ENCODE results near the gene PDLIM7. TPM values are rescaled to one million over a fixed set of nuclear protein-coding genes. Genes with fewer than 3 reads are reported as not detected.
A peak's percentile ranks its signal among the peaks of the same experiment; 100 is the strongest.

PDLIM7 gene
- total RNA-seq, 2 experiments from 2014 or later = 38.8 to 58.0 TPM

DNA sequence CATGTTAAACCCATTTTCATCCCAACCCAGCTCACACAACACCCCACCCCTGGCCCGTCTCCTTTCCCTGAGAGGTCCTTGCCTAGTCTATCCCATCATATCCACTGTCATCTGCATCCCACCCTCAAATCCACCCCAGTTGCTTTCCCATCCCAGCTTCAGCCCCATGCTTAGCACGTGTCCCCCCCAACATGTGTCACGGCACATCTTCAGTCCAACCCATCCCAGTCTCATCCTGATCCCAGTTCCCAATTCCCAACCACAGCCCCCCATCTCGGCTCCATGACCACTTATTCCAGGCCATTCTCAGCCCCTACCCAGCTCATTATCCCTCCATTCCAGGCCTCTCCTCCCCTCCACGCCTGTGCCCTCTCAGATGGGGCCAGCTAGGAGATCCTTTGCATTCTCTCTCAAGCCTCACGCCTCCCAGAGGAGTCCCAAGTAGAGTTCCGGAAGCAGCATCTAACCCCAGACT is 23.4 kb downstream of the PDLIM7 start:
- no TSS peak for BruUV-seq (replicated peaks)

DNA sequence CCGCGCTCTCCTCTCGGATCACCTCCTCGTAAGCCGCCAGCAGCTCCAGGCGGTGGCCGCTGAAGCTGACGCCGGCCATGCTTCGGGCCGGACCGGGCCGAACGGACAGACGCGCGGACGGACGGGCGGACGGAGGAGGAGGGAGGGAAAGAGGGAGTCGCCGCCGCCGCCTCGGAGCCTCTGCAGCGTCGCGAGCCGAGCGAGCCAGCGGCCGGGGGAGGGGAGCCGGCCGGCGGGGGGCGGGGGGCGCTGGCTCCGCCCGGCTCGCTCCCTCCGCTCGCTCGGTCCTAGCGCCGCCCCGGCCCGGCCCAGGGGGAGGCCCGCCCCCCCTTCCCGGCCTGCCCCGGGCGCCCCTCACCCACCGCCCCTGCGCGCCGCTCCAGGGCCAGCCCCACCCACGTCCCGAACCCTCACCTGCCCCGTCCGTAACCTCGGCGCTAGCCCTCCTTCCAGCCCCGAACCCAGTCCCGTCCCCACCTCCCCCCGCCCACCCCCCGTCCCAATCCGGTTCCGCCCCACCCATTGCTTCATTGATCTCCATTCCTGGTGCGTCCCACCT is 23.9 kb downstream of the PDLIM7 start, which contains the start of gene DBN1:
TSS of gene DBN1 (minus strand) at position 192 of the 559 bp plus-strand sequence. CDS start at position 79, 113 bp downstream.
- TF ChIP-seq, protein P1, sequence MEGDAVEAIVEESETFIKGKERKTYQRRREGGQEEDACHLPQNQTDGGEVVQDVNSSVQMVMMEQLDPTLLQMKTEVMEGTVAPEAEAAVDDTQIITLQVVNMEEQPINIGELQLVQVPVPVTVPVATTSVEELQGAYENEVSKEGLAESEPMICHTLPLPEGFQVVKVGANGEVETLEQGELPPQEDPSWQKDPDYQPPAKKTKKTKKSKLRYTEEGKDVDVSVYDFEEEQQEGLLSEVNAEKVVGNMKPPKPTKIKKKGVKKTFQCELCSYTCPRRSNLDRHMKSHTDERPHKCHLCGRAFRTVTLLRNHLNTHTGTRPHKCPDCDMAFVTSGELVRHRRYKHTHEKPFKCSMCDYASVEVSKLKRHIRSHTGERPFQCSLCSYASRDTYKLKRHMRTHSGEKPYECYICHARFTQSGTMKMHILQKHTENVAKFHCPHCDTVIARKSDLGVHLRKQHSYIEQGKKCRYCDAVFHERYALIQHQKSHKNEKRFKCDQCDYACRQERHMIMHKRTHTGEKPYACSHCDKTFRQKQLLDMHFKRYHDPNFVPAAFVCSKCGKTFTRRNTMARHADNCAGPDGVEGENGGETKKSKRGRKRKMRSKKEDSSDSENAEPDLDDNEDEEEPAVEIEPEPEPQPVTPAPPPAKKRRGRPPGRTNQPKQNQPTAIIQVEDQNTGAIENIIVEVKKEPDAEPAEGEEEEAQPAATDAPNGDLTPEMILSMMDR (conservative IDR thresholded peaks at IDR 0.05; ENCODE audit: low read length) = no peak
- no peak for TF ChIP-seq EZH2phosphoT487 (IDR thresholded peaks at IDR 0.05; ENCODE audit: borderline replicate concordance, low read depth, low read length)
- no peaks in the 10 kb centered on the region for H3K79me2 ChIP-seq (ENCODE audit: insufficient read depth, low read depth, low read length)
- H4K20me1 ChIP-seq (ENCODE audit: insufficient read depth, low read length) = no peaks in the 10 kb centered on the region
- no peak within 1 kb of the TSS for H2AFZ ChIP-seq (ENCODE audit: low read length)
- POLR2A ChIA-PET = no interaction called here
- no TSS peak for BruUV-seq (replicated peaks)
- intact Hi-C loops (cut with micrococcal nuclease; ENCODE audit: unreplicated experiment) = no loop called here
- peak within 1 kb of the TSS; percentile 0 for H3K27ac ChIP-seq (ENCODE audit: low read depth, low read length, poor library complexity, severe bottlenecking)
- H3K9me3 ChIP-seq (ENCODE audit: low read length) = no peaks in the 10 kb centered on the region
- peak within 1 kb of the TSS; percentile 67 for H3K4me2 ChIP-seq (ENCODE audit: low read length)
- CTCF ChIA-PET (ENCODE audit: unreplicated experiment) = interaction anchor here (0.5 kb wide), 1 partner anchor 21 kb away, joined by 3 read pairs; no protein-coding TSS in a partner anchor
- H3K9me2 ChIP-seq (ENCODE audit: insufficient read depth, low read length) = no peaks in the 10 kb centered on the region
- no peaks in the 10 kb centered on the region for H3K36me3 ChIP-seq (ENCODE audit: insufficient read depth, low read length)
- peak within 1 kb of the TSS; percentile 65 for H3K4me3 ChIP-seq (ENCODE audit: low read depth, low read length, poor library complexity, severe bottlenecking)
- peaks cover 10% of the 10 kb centered on the region for H3K4me1 ChIP-seq (ENCODE audit: insufficient read depth, low read length, poor library complexity, severe bottlenecking)
- peak; percentile 40 for DNase-seq (ENCODE audit: low spot score)

More for the DNA sequence above, 23.4 kb downstream of the PDLIM7 start:
- TF ChIP-seq, protein P1 (conservative IDR thresholded peaks at IDR 0.05; ENCODE audit: low read length) = no peak
- no peak for TF ChIP-seq EZH2phosphoT487 (IDR thresholded peaks at IDR 0.05; ENCODE audit: borderline replicate concordance, low read depth, low read length)
- Histone ChIP-seq H3K4me1 (ENCODE audit: insufficient read depth, low read length, poor library complexity, severe bottlenecking) (peaks cover 10% of the 10 kb centered on the region), H3K27ac (ENCODE audit: low read depth, low read length, poor library complexity, severe bottlenecking) (no peak overlapping the region), H3K4me2 (ENCODE audit: low read length) (no peak overlapping the region; the same call in 1 of the 2 replicates), H3K4me3 (ENCODE audit: low read depth, low read length, poor library complexity, severe bottlenecking) (no peak overlapping the region), H4K20me1 (ENCODE audit: insufficient read depth, low read length) (no peaks in the 10 kb centered on the region), H2AFZ (ENCODE audit: low read length) (no peak overlapping the region), H3K9me2 (ENCODE audit: insufficient read depth, low read length) (no peaks in the 10 kb centered on the region), H3K9me3 (ENCODE audit: low read length) (no peaks in the 10 kb centered on the region), H3K79me2 (ENCODE audit: insufficient read depth, low read depth, low read length) (no peaks in the 10 kb centered on the region), H3K36me3 (ENCODE audit: insufficient read depth, low read length) (no peaks in the 10 kb centered on the region)
- DNase-seq (ENCODE audit: low spot score) = no peak
- intact Hi-C loops (cut with micrococcal nuclease; ENCODE audit: unreplicated experiment) = no loop called here
- POLR2A ChIA-PET = no interaction called here
- CTCF ChIA-PET (ENCODE audit: unreplicated experiment) = no interaction called here

Measured in OCI-LY7 (cell line).